Fibroblast of skin of abdomen (primary cell): ENCODE results near the gene GDF3.
"Not testable (repeated sequence)": the region's sequence is repeated elsewhere in the genome, so short reads cannot be mapped to it uniquely, and the experiment has no call there.

Source experiments
- DNase-seq: peaks from one replicate; pipeline ENCODE4 v3.0.0-alpha.2; 2013

Gene GDF3

GRCh38 chr12:7667125-7667524 is 28.4 kb downstream of the GDF3 start:
- peak; percentile 2 for DNase-seq

GRCh38 chr12:7666595-7666994 is 29.0 kb downstream of the GDF3 start:
- no peak for DNase-seq

- no peak for DNase-seq
Measured at GRCh38 chr12:7661741-7662140, 33.8 kb downstream of the GDF3 start.

- DNase-seq, result no peak
Measured at GRCh38 chr12:7656121-7656520, 39.5 kb downstream of the GDF3 start.

- no peak for DNase-seq
Measured at GRCh38 chr12:7650091-7650490, 45.5 kb downstream of the GDF3 start.

GRCh38 chr12:7647071-7647470 is 48.5 kb downstream of the GDF3 start:
- DNase-seq, result no peak

GRCh38 chr12:7646178-7646475 is 49.4 kb downstream of the GDF3 start:
- DNase-seq, result no peak

- peak; percentile 34 for DNase-seq
Measured at GRCh38 chr12:7645395-7646177, 50.0 kb downstream of the GDF3 start.

- DNase-seq, result no peak
Measured at GRCh38 chr12:7642876-7643309, 52.7 kb downstream of the GDF3 start.

- no peak for DNase-seq
Measured at GRCh38 chr12:7642287-7642686, 53.3 kb downstream of the GDF3 start.

GRCh38 chr12:7640123-7640995 is 55.2 kb downstream of the GDF3 start:
- DNase-seq, result not testable (repeated sequence)
